Left lung (tissue), 10 donors: ENCODE measurements around the gene HNRNPLL. TPM values are rescaled to one million over a fixed set of nuclear protein-coding genes. Genes with fewer than 3 reads are reported as not detected.

ENCODE experiments used
- ATAC-seq: fragments of 200-7000 bp; cut with Tn5 transposase; one replicate; pipeline ENCODE4 v1.9.1; 2020; ENCODE audit warnings: moderate library complexity
- DNase-seq, 4 donors: peaks; one replicate each; pipeline ENCODE4 v3.0.0-alpha.2; 2013 to 2020
- H3K27ac ChIP-seq, 2 donors: fragments of 200-600 bp; sonication (generic) in 1 of 2; one replicate each; pipeline versions ENCODE4 v1.5.0 to v1.8.0; 2020 to 2021
- H3K27me3 ChIP-seq, 2 donors: fragments of 200-600 bp; sonication (generic) in 1 of 2; one replicate each; pipeline versions ENCODE4 v1.5.0 to v1.8.0; 2020 to 2021
- H3K36me3 ChIP-seq, 2 donors: fragments of 200-600 bp; sonication (generic) in 1 of 2; one replicate each; pipeline versions ENCODE4 v1.5.0 to v1.8.0; 2020 to 2021
- H3K4me1 ChIP-seq, 2 donors: fragments of 200-600 bp; one replicate each; pipeline ENCODE4 v1.8.0; 2021
- H3K4me3 ChIP-seq, 2 donors: fragments of 200-600 bp; sonication (generic) in 1 of 2; one replicate each; pipeline versions ENCODE4 v1.5.0 to v1.8.0; 2020 to 2021; ENCODE audit warnings: mild to moderate bottlenecking in 1 of 2
- H3K9me3 ChIP-seq, 2 donors: fragments of 200-600 bp; sonication (generic) in 1 of 2; one replicate each; pipeline versions ENCODE4 v1.5.0 to v1.8.0; 2020 to 2021
- intact Hi-C, 2 donors: fragments of 100-400 bp; cut with DNase I; formaldehyde crosslinking; loops; one replicate each; pipeline versions ENCODE4 v1.11.2 to v1.14.2; 2022
- polyA plus RNA-seq, 6 donors: library from polyadenylated mRNA; unstranded; fragments of 120-200 nt; gene quantifications; one replicate each; pipeline ENCODE4 v1.2.1, GENCODE V29; 2013; ENCODE audit not compliant: insufficient read length in 6 of 6
- total RNA-seq, 2 donors: library from RNA; stranded (reverse); fragmentation: NEBNext Ultra II Directional; extraction: Animal tissue kit (Norgen Biotek cat#: 25700); gene quantifications; one replicate each; pipeline ENCODE4 v1.2.1, GENCODE V29; 2021
- TF ChIP-seq, protein P1 (sequence below), 2 donors: fragments of 200-600 bp; sonication (generic) in 1 of 2; IDR thresholded peaks; one replicate each; pipeline versions ENCODE4 v1.5.0 to v1.8.0; 2021; ENCODE audit warnings: antibody characterized with exemption in 2 of 2
- donor health status: DM: no; HTN: yes; CAD: no.
- donor health status: DM: no; HTN: no; CAD: no.

Gene HNRNPLL
- total and polyA plus RNA-seq, 8 donors = 44.2 to 102 (median 75.4) TPM

- DNase-seq (no peak), ATAC-seq (no peak)
- TF ChIP-seq, protein P1, sequence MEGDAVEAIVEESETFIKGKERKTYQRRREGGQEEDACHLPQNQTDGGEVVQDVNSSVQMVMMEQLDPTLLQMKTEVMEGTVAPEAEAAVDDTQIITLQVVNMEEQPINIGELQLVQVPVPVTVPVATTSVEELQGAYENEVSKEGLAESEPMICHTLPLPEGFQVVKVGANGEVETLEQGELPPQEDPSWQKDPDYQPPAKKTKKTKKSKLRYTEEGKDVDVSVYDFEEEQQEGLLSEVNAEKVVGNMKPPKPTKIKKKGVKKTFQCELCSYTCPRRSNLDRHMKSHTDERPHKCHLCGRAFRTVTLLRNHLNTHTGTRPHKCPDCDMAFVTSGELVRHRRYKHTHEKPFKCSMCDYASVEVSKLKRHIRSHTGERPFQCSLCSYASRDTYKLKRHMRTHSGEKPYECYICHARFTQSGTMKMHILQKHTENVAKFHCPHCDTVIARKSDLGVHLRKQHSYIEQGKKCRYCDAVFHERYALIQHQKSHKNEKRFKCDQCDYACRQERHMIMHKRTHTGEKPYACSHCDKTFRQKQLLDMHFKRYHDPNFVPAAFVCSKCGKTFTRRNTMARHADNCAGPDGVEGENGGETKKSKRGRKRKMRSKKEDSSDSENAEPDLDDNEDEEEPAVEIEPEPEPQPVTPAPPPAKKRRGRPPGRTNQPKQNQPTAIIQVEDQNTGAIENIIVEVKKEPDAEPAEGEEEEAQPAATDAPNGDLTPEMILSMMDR (IDR thresholded peaks at IDR 0.05) = no peak
- Histone ChIP-seq H3K4me1 (peaks cover 13 to 14% of the 10 kb centered on the region in 2 donors), H3K27me3 (no peaks in the 10 kb centered on the region), H3K27ac (no peak overlapping the region), H3K9me3 (no peaks in the 10 kb centered on the region), H3K36me3 (peaks cover 0 to 82% of the 10 kb centered on the region in 2 donors), H3K4me3 (no peak overlapping the region)
- intact Hi-C loops = no loop called here
Measured at GRCh38 chr2:38568724-38569436, 33.8 kb downstream of the HNRNPLL start.

DNA sequence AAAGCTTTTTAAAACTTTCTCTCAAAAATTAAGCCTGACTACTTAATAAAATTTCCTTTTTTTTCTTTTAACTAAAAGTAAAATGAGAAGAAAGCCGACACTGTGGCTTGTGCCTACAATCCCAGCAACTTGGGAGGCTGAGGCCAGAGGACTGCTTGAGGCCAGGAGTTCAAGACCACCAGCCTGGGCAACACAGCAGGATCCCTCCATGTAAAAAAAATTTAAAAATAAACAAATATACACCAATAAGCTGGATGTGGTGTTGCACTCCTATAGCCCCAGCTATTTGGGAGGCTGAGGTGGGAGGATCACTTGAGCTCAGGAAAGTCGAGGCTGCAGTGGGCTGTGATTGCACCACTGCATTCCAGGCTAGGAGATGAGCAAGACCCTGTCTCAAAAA lies 37.4 kb downstream of the HNRNPLL start:
- Histone ChIP-seq H3K9me3 (no peaks in the 10 kb centered on the region), H3K4me1 (peaks cover 0 to 3% of the 10 kb centered on the region in 2 donors), H3K27ac (no peak overlapping the region), H3K4me3 (no peak overlapping the region), H3K27me3 (no peaks in the 10 kb centered on the region), H3K36me3 (peaks cover 0 to 82% of the 10 kb centered on the region in 2 donors)
- TF ChIP-seq, protein P1 (IDR thresholded peaks at IDR 0.05) = no peak
- intact Hi-C loops = no loop called here
- ATAC-seq (no peak), DNase-seq (no peak)

DNA sequence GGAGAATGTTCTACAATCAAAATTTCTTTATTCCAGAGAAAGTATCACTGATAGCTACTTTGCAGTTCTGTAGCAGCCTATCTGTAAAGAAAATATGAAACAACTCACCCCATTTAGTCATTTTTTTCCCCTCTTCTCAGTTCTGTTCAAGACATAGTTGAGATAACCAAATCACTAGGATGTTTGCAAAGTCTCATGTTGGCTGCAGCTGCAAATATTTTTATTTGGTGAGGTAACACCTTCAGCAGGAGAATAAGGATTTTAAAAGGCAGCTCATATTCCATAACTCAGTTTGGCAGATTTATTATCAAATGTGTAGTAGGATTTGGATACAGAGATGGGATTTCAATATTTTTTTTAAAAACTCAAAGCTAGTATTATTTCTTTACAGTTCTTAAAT lies 41.0 kb downstream of the HNRNPLL start:
- TF ChIP-seq, protein P1 (IDR thresholded peaks at IDR 0.05) = no peak

DNA sequence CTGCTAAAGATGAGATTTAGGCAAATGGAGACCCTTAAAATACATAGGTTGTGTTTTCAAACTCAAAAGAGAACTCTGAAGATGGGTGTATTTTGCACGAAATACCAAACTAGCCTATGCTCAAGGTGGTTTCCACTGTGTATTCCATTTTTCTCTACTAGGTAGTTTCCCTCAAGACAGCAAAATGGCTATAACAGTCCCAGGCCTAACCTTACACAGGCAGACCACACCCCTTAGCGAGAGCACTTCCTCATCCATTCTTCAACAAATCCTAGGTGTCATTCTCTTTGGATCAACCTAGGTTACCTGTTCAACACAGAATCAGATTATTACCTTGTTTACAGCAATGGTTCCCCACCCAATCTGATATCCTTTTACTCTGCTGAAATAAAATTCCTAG lies 42.6 kb downstream of the HNRNPLL start:
- H3K4me1 ChIP-seq = peaks cover 0 to 7% of the 10 kb centered on the region in 2 donors
- H3K4me3 ChIP-seq = no peak overlapping the region
- H3K9me3 ChIP-seq = no peaks in the 10 kb centered on the region
- intact Hi-C loops = no loop called here
- DNase-seq = no peak
- H3K27ac ChIP-seq = no peak overlapping the region
- H3K27me3 ChIP-seq = no peaks in the 10 kb centered on the region
- TF ChIP-seq, protein P1 (IDR thresholded peaks at IDR 0.05) = no peak
- no peak for ATAC-seq
- H3K36me3 ChIP-seq = peaks cover 0 to 35% of the 10 kb centered on the region in 2 donors

More for the DNA sequence above, 41.0 kb downstream of the HNRNPLL start:
- no peak overlapping the region for H3K27ac ChIP-seq
- H3K4me3 ChIP-seq = no peak overlapping the region
- peaks cover 0 to 51% of the 10 kb centered on the region in 2 donors for H3K36me3 ChIP-seq
- intact Hi-C loops = no loop called here
- H3K9me3 ChIP-seq = no peaks in the 10 kb centered on the region
- DNase-seq (no peak), ATAC-seq (no peak)
- no peaks in the 10 kb centered on the region for H3K4me1 ChIP-seq
- no peaks in the 10 kb centered on the region for H3K27me3 ChIP-seq

DNA sequence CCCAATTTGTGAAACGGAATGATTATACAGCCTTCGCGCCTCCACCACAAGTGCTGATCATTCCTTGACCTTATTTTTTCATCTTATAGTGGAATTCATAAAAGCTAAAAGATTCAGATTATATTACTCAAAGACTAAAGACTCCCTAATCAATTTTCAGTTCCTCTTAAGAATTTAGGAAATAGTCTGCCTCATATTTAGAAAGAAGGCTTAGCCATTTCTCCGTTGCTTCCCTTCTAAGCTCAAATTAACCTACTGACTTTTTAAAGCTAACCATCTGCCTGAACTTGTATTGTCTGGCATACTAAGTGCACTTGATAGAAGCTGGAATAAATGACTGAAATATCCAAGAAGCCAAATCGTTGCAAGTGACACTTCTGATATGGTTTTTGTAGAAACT lies 44.7 kb downstream of the HNRNPLL start:
- TF ChIP-seq, protein P1 (IDR thresholded peaks at IDR 0.05) = no peak
- H3K9me3 ChIP-seq = no peaks in the 10 kb centered on the region
- no peak for DNase-seq
- ATAC-seq = no peak
- H3K27ac ChIP-seq = no peak overlapping the region
- H3K4me1 ChIP-seq = peaks cover 0 to 7% of the 10 kb centered on the region in 2 donors
- intact Hi-C loops = no loop called here
- H3K4me3 ChIP-seq = no peak overlapping the region
- H3K36me3 ChIP-seq = peaks cover 0 to 17% of the 10 kb centered on the region in 2 donors
- no peaks in the 10 kb centered on the region for H3K27me3 ChIP-seq
